Testis (tissue), 3 donors: Measurements from ENCODE around the gene DCLK1. TPM values are rescaled to one million over a fixed set of nuclear protein-coding genes. Genes with fewer than 3 reads are reported as not detected.

Source experiments
- DNase-seq: peaks from one replicate; pipeline ENCODE4 v3.0.0-alpha.2; 2019
- H3K27ac ChIP-seq, 2 donors: fragments of 200-600 bp; sonication (generic); one replicate each; pipeline ENCODE4 v1.5.1; 2019
- H3K27me3 ChIP-seq: fragments of 200-600 bp; sonication (generic); one replicate; pipeline ENCODE4 v1.5.1; 2019
- H3K36me3 ChIP-seq: fragments of 200-600 bp; sonication (generic); one replicate; pipeline ENCODE4 v1.5.1; 2017; ENCODE audit warnings: low read depth; ENCODE audit errors: missing control alignments
- H3K4me1 ChIP-seq: fragments of 200-600 bp; sonication (generic); one replicate; pipeline ENCODE4 v1.5.1; 2019
- H3K4me3 ChIP-seq, 2 donors: fragments of 200-600 bp; sonication (generic); one replicate each; pipeline ENCODE4 v1.5.1; 2017 to 2019
- H3K9me3 ChIP-seq: fragments of 200-600 bp; sonication (generic); one replicate; pipeline ENCODE4 v1.5.1; 2017
- CTCF ChIP-seq, 3 experiments: fragments of 450-650 bp in 2 of 3; fragments of 200-600 bp in 1 of 3; sonication (generic) in 1 of 3; IDR thresholded peaks; one replicate each; pipeline ENCODE4 v1.5.1; 2016 to 2019; ENCODE audit warnings: antibody characterized with exemption in 3 of 3, mild to moderate bottlenecking in 2 of 3, moderate library complexity in 1 of 3
- POLR2A ChIP-seq: fragments of 450-650 bp; IDR thresholded peaks from one replicate; pipeline ENCODE4 v1.6.1; 2017; ENCODE audit warnings: antibody characterized with exemption, mild to moderate bottlenecking, moderate library complexity
- WGBS, 2 donors: methylation state at CpG; one replicate each; pipeline ENCODE4 v1.1.5; 2018; 5-methylcytosine and 5-hydroxymethylcytosine counted together
- intact Hi-C: fragments of 100-400 bp; cut with DNase I; formaldehyde crosslinking; loops from one replicate; pipeline ENCODE4 v1.15.1; 2023; ENCODE audit warnings: low total_unique reads
- polyA plus RNA-seq: library from polyadenylated mRNA; stranded (reverse); fragments of 350-450 nt; fragmentation: Illumina TruSeq; extraction: RNeasy Lipid Tissue Mini Kit (QIAGEN cat#74804); gene quantifications from one replicate; pipeline ENCODE4 v1.2.3, GENCODE V29; 2014; ENCODE audit warnings: low read depth, low replicate concordance; ENCODE audit not compliant: insufficient read depth
- total RNA-seq, 2 donors: library from RNA; depleted of rRNA; stranded (reverse); fragments of >200 nt; gene quantifications; one replicate each; pipeline ENCODE4 v1.2.3, GENCODE V29; 2016

DCLK1 gene
- total and polyA plus RNA-seq, 3 donors from 2014 or later, result 4.5 to 8.9 (median 4.9) TPM

- Histone ChIP-seq H3K4me1 (no peaks in the 10 kb centered on the region), H3K27me3 (no peaks in the 10 kb centered on the region), H3K36me3 (no peaks in the 10 kb centered on the region), H3K27ac (no peak overlapping the region), H3K4me3 (no peak overlapping the region), H3K9me3 (no peaks in the 10 kb centered on the region)
- TF ChIP-seq POLR2A (no peak), CTCF (IDR thresholded peaks at IDR 0.05) (no peak)
- no peak for DNase-seq
- 58 to 62% methylated on average over 3 of the region's 3 CpGs for WGBS, 2 donors
- intact Hi-C loops, result no loop called here
These were observed 74.1 kb downstream of the DCLK1 start for GRCh38 chr13:36057041-36057440.

- Histone ChIP-seq H3K27ac (no peak overlapping the region), H3K4me1 (no peaks in the 10 kb centered on the region), H3K4me3 (no peak overlapping the region), H3K9me3 (no peaks in the 10 kb centered on the region), H3K27me3 (no peaks in the 10 kb centered on the region), H3K36me3 (no peaks in the 10 kb centered on the region)
- intact Hi-C loops, result no loop called here
- 75 to 79% methylated on average over 4 of the region's 4 CpGs for WGBS, 2 donors
- TF ChIP-seq CTCF (IDR thresholded peaks at IDR 0.05), result no peak
- no peak for TF ChIP-seq POLR2A
- no peak for DNase-seq
These were observed 75.8 kb downstream of the DCLK1 start for GRCh38 chr13:36055366-36055765.

GRCh38 chr13:36054041-36054440, 77.1 kb downstream of the DCLK1 start:
- WGBS, 2 donors, result 59 to 69% methylated on average over 2 of the region's 2 CpGs

GRCh38 chr13:36051082-36051481, 80.1 kb downstream of the DCLK1 start:
- no peaks in the 10 kb centered on the region for H3K27me3 ChIP-seq
- H3K4me1 ChIP-seq, result no peaks in the 10 kb centered on the region
- intact Hi-C loops, result no loop called here
- H3K36me3 ChIP-seq, result no peaks in the 10 kb centered on the region
- no peak overlapping the region for H3K27ac ChIP-seq
- DNase-seq, result no peak
- no peaks in the 10 kb centered on the region for H3K9me3 ChIP-seq
- no peak for TF ChIP-seq POLR2A
- no peak for TF ChIP-seq CTCF (IDR thresholded peaks at IDR 0.05)
- WGBS, 2 donors, result 78 to 94% methylated on average over 1 of the region's 1 CpG
- no peak overlapping the region for H3K4me3 ChIP-seq

More at GRCh38 chr13:36054041-36054440, 77.1 kb downstream of the DCLK1 start:
- H3K9me3 ChIP-seq, result no peaks in the 10 kb centered on the region
- no peaks in the 10 kb centered on the region for H3K4me1 ChIP-seq
- intact Hi-C loops, result no loop called here
- no peak for DNase-seq
- H3K27ac ChIP-seq, result no peak overlapping the region
- no peaks in the 10 kb centered on the region for H3K27me3 ChIP-seq
- H3K36me3 ChIP-seq, result no peaks in the 10 kb centered on the region
- no peak for TF ChIP-seq CTCF (IDR thresholded peaks at IDR 0.05)
- no peak for TF ChIP-seq POLR2A
- no peak overlapping the region for H3K4me3 ChIP-seq

GRCh38 chr13:36046672-36047071, 84.5 kb downstream of the DCLK1 start:
- 87 to 88% methylated on average over 3 of the region's 3 CpGs for WGBS, 2 donors
- H3K27ac ChIP-seq, result no peak overlapping the region
- H3K4me3 ChIP-seq, result no peak overlapping the region
- no peaks in the 10 kb centered on the region for H3K4me1 ChIP-seq
- intact Hi-C loops, result no loop called here
- H3K36me3 ChIP-seq, result no peaks in the 10 kb centered on the region
- no peak for DNase-seq
- no peaks in the 10 kb centered on the region for H3K9me3 ChIP-seq
- no peaks in the 10 kb centered on the region for H3K27me3 ChIP-seq
- TF ChIP-seq POLR2A, result no peak
